Measurements from ENCODE around the gene TTLL5.

DNA sequence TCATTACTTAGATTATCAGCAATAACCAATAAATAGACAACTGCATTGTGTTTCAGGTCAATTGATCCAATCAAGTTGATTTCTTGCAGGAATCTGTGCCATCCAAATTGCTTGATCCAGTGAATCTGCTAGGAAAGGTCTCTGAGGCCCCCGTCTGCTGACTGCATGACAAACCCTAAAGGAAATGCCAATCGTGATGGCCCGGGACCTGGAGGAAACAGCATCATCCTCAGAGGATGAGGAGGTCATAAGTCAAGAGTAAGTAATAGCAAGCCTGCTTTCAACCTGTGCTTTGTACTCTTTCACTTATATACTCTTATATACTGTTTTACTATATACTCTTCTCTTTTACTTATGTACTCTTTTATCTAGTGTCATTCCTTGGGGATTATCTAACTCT, 1.9 kb downstream of the TTLL5 start:
- TF ChIP-seq, protein P1, sequence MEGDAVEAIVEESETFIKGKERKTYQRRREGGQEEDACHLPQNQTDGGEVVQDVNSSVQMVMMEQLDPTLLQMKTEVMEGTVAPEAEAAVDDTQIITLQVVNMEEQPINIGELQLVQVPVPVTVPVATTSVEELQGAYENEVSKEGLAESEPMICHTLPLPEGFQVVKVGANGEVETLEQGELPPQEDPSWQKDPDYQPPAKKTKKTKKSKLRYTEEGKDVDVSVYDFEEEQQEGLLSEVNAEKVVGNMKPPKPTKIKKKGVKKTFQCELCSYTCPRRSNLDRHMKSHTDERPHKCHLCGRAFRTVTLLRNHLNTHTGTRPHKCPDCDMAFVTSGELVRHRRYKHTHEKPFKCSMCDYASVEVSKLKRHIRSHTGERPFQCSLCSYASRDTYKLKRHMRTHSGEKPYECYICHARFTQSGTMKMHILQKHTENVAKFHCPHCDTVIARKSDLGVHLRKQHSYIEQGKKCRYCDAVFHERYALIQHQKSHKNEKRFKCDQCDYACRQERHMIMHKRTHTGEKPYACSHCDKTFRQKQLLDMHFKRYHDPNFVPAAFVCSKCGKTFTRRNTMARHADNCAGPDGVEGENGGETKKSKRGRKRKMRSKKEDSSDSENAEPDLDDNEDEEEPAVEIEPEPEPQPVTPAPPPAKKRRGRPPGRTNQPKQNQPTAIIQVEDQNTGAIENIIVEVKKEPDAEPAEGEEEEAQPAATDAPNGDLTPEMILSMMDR (IDR thresholded peaks at IDR 0.05; ENCODE audit: low read depth, low read length, poor library complexity, severe bottlenecking), result no peak
- no peak for TF ChIP-seq EZH2phosphoT487 (IDR thresholded peaks at IDR 0.05; ENCODE audit: borderline replicate concordance, low read length)

Measured in DOHH2 (cell line).